Middle frontal gyrus (tissue), 1 donor: ENCODE measurements around the gene SLC12A3.

Source experiments
- DNase-seq: peaks from one replicate; pipeline ENCODE4 v3.0.0-alpha.2; 2015; ENCODE audit warnings: low spot score; ENCODE audit errors: extremely low spot score

Gene SLC12A3

GRCh38 chr16:56889206-56889605 lies 24.2 kb downstream of the SLC12A3 start:
- no peak for DNase-seq

GRCh38 chr16:56891685-56892084 lies 26.7 kb downstream of the SLC12A3 start:
- no peak for DNase-seq

GRCh38 chr16:56892705-56893104 lies 27.7 kb downstream of the SLC12A3 start:
- DNase-seq: no peak

GRCh38 chr16:56894331-56894917 lies 29.4 kb downstream of the SLC12A3 start:
- no peak for DNase-seq

GRCh38 chr16:56895813-56896212 lies 30.8 kb downstream of the SLC12A3 start:
- no peak for DNase-seq

GRCh38 chr16:56896244-56896643 lies 31.2 kb downstream of the SLC12A3 start:
- no peak for DNase-seq

GRCh38 chr16:56897026-56897799 lies 32.2 kb downstream of the SLC12A3 start:
- no peak for DNase-seq

- no peak for DNase-seq
These were observed 33.8 kb downstream of the SLC12A3 start for GRCh38 chr16:56898847-56899246.

- DNase-seq: no peak
These were observed 38.9 kb downstream of the SLC12A3 start for GRCh38 chr16:56903866-56904265.

GRCh38 chr16:56907401-56907800 lies 42.4 kb downstream of the SLC12A3 start:
- DNase-seq: no peak

GRCh38 chr16:56909527-56909979 lies 44.5 kb downstream of the SLC12A3 start:
- no peak for DNase-seq

- no peak for DNase-seq
These were observed 45.1 kb downstream of the SLC12A3 start for GRCh38 chr16:56910112-56910511.

- no peak for DNase-seq
These were observed 45.9 kb downstream of the SLC12A3 start for GRCh38 chr16:56910654-56911539.

GRCh38 chr16:56911771-56912571 lies 47.0 kb downstream of the SLC12A3 start:
- no peak for DNase-seq

- DNase-seq: no peak
These were observed 48.0 kb downstream of the SLC12A3 start for GRCh38 chr16:56912746-56913708.

- no peak for DNase-seq
These were observed 49.9 kb downstream of the SLC12A3 start for GRCh38 chr16:56914896-56915295.

- no peak for DNase-seq
These were observed 50.5 kb downstream of the SLC12A3 start for GRCh38 chr16:56915336-56916119.

- DNase-seq: no peak
These were observed 51.8 kb downstream of the SLC12A3 start for GRCh38 chr16:56916571-56917403.
